Spleen (tissue), 11 donors: ENCODE results near the gene TPPP3. TPM values are rescaled to one million over a fixed set of nuclear protein-coding genes. Genes with fewer than 3 reads are reported as not detected.
"Not testable (repeated sequence)": the region's sequence is repeated elsewhere in the genome, so short reads cannot be mapped to it uniquely, and the experiment has no call there.

Experiments
- DNase-seq: peaks from one replicate; pipeline ENCODE4 v3.0.0-alpha.2; 2020
- H3K27ac ChIP-seq, 8 donors: fragments of 200-600 bp; sonication (generic) in 7 of 8; 1 replicate in 4 of 8; 2 replicates in 4 of 8; pipeline versions ENCODE4 v1.5.0 to v1.8.0; 2016 to 2021; ENCODE audit warnings: inconsistent platforms in 4 of 8, mild to moderate bottlenecking in 4 of 8, moderate library complexity in 1 of 8
- H3K27me3 ChIP-seq, 7 donors: fragments of 200-600 bp; sonication (generic) in 6 of 7; replicated peaks in 1 of 7; 1 replicate in 4 of 7; 2 replicates in 3 of 7; pipeline versions ENCODE4 v1.5.0 to v1.8.0; 2016 to 2021; ENCODE audit warnings: inconsistent platforms in 3 of 7, mild to moderate bottlenecking in 1 of 7
- H3K36me3 ChIP-seq, 6 donors: fragments of 200-600 bp; sonication (generic) in 5 of 6; 1 replicate in 4 of 6; 2 replicates in 2 of 6; pipeline versions ENCODE4 v1.5.0 to v1.8.0; 2016 to 2021; ENCODE audit warnings: inconsistent platforms in 2 of 6
- H3K4me1 ChIP-seq, 6 donors: fragments of 200-600 bp; sonication (generic) in 5 of 6; 1 replicate in 3 of 6; 2 replicates in 3 of 6; pipeline versions ENCODE4 v1.5.0 to v1.8.0; 2016 to 2021; ENCODE audit warnings: inconsistent platforms in 3 of 6
- H3K4me3 ChIP-seq, 8 donors: fragments of 200-600 bp; sonication (generic) in 7 of 8; 1 replicate in 4 of 8; 2 replicates in 4 of 8; pipeline versions ENCODE4 v1.5.0 to v1.8.0; 2016 to 2021; ENCODE audit warnings: inconsistent platforms in 4 of 8, mild to moderate bottlenecking in 4 of 8, moderate library complexity in 2 of 8
- H3K9me3 ChIP-seq, 8 donors: fragments of 200-600 bp; sonication (generic) in 7 of 8; 1 replicate in 4 of 8; 2 replicates in 4 of 8; pipeline versions ENCODE4 v1.5.0 to v1.8.0; 2016 to 2021; ENCODE audit warnings: inconsistent platforms in 4 of 8
- POLR2A ChIP-seq, 3 donors: fragments of 450-650 bp; IDR thresholded peaks; one replicate each; pipeline ENCODE4 v1.5.1; 2017; ENCODE audit warnings: antibody characterized with exemption in 3 of 3, mild to moderate bottlenecking in 1 of 3
- POLR2AphosphoS5 ChIP-seq, 3 donors: sonication (generic); formaldehyde crosslinking; IDR thresholded peaks; one replicate each; pipeline ENCODE4 v1.5.1; 2017; ENCODE audit warnings: antibody characterized with exemption in 3 of 3
- WGBS, 5 donors: extraction: QIAGEN DNeasy Blood & Tissue Kit in 3 of 5; methylation state at CpG; one replicate each; pipeline versions ENCODE4 v1.1.5 to v1.1.7; 2013 to 2018; 5-methylcytosine and 5-hydroxymethylcytosine counted together
- intact Hi-C: fragments of 100-400 bp; cut with DNase I; formaldehyde crosslinking; loops from one replicate; pipeline ENCODE4 v1.15.0; 2023; ENCODE audit warnings: low total_unique reads
- polyA plus RNA-seq, 3 donors: library from polyadenylated mRNA; stranded (reverse); fragments of 200-250 nt; gene quantifications; one replicate each; pipeline ENCODE4 v1.2.1, GENCODE V29; 2013
- total RNA-seq, 7 donors: library from RNA; depleted of rRNA in 3 of 7; stranded (reverse); fragments of >200 nt in 3 of 7; fragmentation: NEBNext Ultra II Directional in 4 of 7; extraction: Animal tissue kit (Norgen Biotek cat#: 25700) in 4 of 7; gene quantifications; one replicate each; pipeline versions ENCODE4 v1.1.0 to v1.2.1, GENCODE V29; 2016 to 2021
- TF ChIP-seq, protein P1 (sequence below), 11 experiments: fragments of 200-600 bp in 7 of 11; fragments of 450-650 bp in 4 of 11; sonication (generic) in 4 of 11; IDR thresholded peaks in 8 of 11; conservative IDR thresholded peaks in 3 of 11; 1 replicate in 7 of 11; 2 replicates in 4 of 11; pipeline versions ENCODE4 v1.4.0 to v1.8.0; 2016 to 2021; ENCODE audit warnings: antibody characterized with exemption in 11 of 11, inconsistent platforms in 4 of 11, mild to moderate bottlenecking in 1 of 11
- donor health status: healthy with polysubstance abuse.
- donor health status: DM: no; HTN: no; CAD: no; lungs with moderate emphysema.
- donor health status: DM: no; HTN: no; CAD: no.
- donor health status: Bipolar disorder and iron deficiency.
- donor health status: healthy.
- donor health status: DM: no; HTN: no; CAD: no.
- donor health status: DM: yes; HTN: yes; CAD: no.

TPPP3 gene
- total and polyA plus RNA-seq, 10 donors: 2.5 to 13.9 (median 8.6) TPM

DNA sequence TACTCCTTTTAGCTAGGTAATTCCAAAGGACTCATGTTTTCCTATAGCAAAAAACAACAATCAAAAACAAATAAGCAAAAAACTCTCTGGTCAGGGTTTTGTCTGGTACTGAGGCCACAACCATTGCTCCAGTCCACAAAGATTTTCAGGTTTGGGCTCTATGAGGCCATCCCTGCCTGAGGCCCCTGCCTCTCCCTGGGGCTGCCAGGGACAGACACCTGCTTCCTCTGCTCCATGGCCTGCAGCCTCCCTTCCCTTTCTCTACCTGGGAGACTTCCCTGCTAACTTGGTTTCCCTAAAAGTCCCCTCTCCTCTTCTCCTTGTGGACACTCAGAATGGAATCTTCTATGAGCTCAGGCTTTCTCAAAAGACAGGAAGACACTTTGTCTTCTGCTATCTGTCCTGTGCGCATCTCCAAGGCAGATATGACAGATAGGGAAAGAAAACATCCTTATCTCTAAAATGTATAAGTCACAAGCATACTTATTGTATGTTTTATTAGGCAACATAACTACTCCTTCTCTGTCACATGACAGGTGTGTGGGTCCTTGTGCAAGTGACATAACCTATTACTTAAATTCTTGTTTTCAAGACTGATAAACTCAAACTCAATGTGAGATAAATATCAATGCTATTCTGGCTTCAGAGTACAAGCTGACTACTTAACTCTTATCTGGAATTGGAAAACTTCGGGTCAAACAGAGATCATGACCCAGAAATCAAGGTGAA lies 24.2 kb upstream of the TPPP3 start:
- intact Hi-C loops: no loop called here
- peaks cover 0 to 25% (median 0%) of the 10 kb centered on the region in 7 donors for H3K27me3 ChIP-seq
- WGBS, 5 donors: 80 to 94% (median 86%) methylated on average over 2 of the region's 2 CpGs
- TF ChIP-seq, protein P1, sequence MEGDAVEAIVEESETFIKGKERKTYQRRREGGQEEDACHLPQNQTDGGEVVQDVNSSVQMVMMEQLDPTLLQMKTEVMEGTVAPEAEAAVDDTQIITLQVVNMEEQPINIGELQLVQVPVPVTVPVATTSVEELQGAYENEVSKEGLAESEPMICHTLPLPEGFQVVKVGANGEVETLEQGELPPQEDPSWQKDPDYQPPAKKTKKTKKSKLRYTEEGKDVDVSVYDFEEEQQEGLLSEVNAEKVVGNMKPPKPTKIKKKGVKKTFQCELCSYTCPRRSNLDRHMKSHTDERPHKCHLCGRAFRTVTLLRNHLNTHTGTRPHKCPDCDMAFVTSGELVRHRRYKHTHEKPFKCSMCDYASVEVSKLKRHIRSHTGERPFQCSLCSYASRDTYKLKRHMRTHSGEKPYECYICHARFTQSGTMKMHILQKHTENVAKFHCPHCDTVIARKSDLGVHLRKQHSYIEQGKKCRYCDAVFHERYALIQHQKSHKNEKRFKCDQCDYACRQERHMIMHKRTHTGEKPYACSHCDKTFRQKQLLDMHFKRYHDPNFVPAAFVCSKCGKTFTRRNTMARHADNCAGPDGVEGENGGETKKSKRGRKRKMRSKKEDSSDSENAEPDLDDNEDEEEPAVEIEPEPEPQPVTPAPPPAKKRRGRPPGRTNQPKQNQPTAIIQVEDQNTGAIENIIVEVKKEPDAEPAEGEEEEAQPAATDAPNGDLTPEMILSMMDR (IDR thresholded peaks at IDR 0.05 in 8 of 11, conservative IDR thresholded peaks at IDR 0.05 in 3 of 11): no peak
- TF ChIP-seq POLR2A (IDR thresholded peaks at IDR 0.05): no peak
- no peak for TF ChIP-seq POLR2AphosphoS5 (IDR thresholded peaks at IDR 0.05)
- DNase-seq: no peak
- H3K27ac ChIP-seq: no peak overlapping the region
- peaks cover 7 to 46% (median 32%) of the 10 kb centered on the region in 6 donors for H3K4me1 ChIP-seq
- H3K9me3 ChIP-seq: no peaks in the 10 kb centered on the region
- no peak overlapping the region for H3K4me3 ChIP-seq
- no peaks in the 10 kb centered on the region for H3K36me3 ChIP-seq

DNA sequence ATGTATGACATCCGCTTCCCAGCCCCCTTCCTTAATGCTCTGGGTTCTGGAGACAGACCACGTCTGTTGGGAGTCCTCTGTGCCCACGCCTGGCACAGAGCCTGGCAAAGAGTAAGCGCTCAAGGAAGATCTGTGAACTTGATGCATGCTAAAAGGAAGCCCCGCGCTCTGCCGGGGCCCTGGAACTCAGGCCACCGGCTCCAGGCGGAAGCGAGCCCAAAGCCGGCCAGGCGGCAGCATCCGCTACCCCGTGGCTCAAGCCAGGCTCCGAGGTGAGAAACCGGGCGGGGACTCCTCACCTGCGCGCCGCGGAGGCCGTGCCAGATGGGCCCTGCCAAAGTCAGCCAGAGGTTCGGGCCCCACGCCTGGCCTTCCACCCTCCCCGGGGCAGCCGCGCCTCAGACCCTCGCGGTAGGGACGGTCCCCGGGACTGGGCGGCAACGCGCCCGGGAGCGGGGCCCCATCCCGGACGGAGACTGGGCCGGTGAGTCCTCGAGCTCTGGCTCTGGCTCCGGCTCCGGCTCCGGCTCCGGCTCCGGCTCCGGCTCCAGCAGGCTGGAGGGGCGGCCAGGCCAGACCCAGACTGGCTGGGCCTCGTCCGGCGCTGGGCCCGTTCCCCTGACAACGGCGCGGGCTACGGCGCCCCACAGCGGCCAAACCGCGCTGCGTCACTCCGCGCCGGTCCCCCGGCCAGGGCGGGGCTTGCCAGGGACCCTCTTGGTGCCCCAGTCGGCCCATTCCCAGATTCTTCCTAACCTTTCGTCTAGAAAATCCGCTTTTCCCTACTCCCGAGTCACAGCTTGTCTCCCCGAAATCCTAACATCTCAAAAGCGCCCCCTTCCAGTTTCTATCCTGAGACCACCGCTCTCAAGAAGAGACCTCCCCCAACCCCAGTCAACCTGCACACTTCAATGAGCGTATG lies 22.8 kb upstream of the TPPP3 start, which contains the start of gene ZDHHC1:
Gene ZDHHC1, minus strand, starts transcription at position 606 of the 922 bp plus-strand sequence. CDS start 8,702 bp downstream, outside the sequence.
- WGBS, 5 donors: 2 to 4% (median 2%) methylated on average over 31 to 73 of the region's 73 CpGs
- DNase-seq: peak; percentile 92
- Histone ChIP-seq H3K27ac (peak within 1 kb of the TSS; percentile 51 to 93 (median 88)), H3K9me3 (no peaks in the 10 kb centered on the region), H3K4me1 (peaks cover 7 to 52% (median 35%) of the 10 kb centered on the region in 6 donors), H3K27me3 (peaks cover 0 to 25% (median 0%) of the 10 kb centered on the region in 7 donors), H3K36me3 (no peaks in the 10 kb centered on the region), H3K4me3 (peak within 1 kb of the TSS; percentile 55 to 94 (median 81))
- TF ChIP-seq POLR2A (IDR thresholded peaks at IDR 0.05) (peak in 1 of 3 donors; percentile 21), POLR2AphosphoS5 (IDR thresholded peaks at IDR 0.05) (peak; percentile 58 to 83 (median 78))
- TF ChIP-seq, protein P1 (IDR thresholded peaks at IDR 0.05 in 8 of 11, conservative IDR thresholded peaks at IDR 0.05 in 3 of 11): peak in 9 of 11 experiments; percentile 39 to 78 (median 63)
- intact Hi-C loops: no loop called here

DNA sequence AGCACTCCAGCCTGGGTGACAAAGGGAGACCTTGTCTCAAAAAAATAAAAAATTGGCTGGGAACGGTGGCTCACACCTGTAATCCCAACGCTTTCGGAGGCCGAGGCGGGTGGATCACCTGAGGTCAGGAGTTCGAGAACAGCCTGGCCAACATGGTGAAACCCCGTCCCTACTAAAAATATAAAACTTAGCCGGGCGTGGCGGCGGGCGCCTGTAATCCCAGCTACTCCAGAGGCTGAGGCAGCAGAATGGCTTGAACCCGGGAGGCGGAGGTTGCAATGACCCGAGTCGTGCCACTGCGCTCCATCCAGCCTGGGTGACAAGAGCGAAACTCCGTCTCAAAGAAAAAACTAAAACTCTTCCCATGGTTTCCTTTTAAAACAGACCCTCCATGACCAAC lies 22.1 kb upstream of the TPPP3 start:
- 78 to 87% (median 84%) methylated on average over 19 of the region's 19 CpGs for WGBS, 5 donors
- Histone ChIP-seq H3K27me3 (peaks cover 0 to 25% (median 0%) of the 10 kb centered on the region in 7 donors), H3K27ac (peak overlapping the region; percentile 51 to 93 (median 88)), H3K4me1 (peaks cover 7 to 52% (median 35%) of the 10 kb centered on the region in 6 donors), H3K4me3 (peak overlapping the region; percentile 55 to 94 (median 81))
- H3K36me3 ChIP-seq, H3K9me3 ChIP-seq, DNase-seq, intact Hi-C loops: not testable (repeated sequence)

DNA sequence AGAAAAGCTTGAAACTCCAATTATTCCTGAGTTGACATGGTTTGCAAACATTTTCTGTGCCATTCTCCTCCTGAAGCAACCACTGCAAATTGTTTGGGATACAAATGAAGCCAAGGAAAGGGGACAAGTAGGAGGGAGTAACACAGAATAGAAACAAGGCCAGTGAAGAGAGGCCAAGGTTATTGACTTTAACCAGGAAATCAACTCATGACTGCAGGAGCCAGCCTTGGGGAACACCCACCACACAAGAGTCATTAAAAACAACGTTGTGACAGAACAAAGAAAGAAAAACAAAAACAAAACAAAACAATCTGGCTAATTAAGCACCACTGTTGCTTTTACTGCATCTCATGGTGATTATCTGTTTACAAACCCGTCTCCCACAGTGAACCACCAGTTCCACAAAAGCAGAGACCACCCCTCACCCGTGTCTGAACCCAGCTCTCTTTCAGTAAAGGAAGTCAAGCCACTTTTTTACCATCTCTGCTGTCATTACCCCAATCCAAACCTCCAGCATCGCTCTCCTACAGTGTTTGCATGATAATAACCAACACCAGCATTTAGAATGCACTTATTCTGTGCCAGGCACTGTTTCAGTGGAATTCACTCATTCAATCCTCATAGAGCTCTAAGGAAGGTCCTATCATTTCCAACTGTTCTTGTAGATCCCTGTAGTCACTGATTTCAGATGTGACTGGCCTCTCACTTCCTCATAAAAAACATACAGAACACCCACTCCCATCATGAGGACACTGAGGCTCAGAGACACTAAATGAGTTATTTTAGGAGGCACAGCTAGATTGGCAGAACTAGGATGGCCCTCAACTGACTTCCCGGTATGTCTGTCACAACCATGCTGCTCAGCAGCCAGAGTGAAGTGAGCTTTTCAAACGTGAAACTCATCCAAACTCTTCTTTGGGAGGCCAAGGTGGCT lies 20.9 kb upstream of the TPPP3 start:
- intact Hi-C loops: no loop called here
- TF ChIP-seq POLR2AphosphoS5 (IDR thresholded peaks at IDR 0.05): peak in 1 of 3 donors; percentile 49
- TF ChIP-seq POLR2A (IDR thresholded peaks at IDR 0.05): no peak
- no peaks in the 10 kb centered on the region for H3K36me3 ChIP-seq
- H3K9me3 ChIP-seq: no peaks in the 10 kb centered on the region
- peak overlapping the region; percentile 51 to 93 (median 88) for H3K27ac ChIP-seq
- peaks cover 0 to 25% (median 0%) of the 10 kb centered on the region in 7 donors for H3K27me3 ChIP-seq
- no peak for DNase-seq
- peaks cover 7 to 52% (median 36%) of the 10 kb centered on the region in 6 donors for H3K4me1 ChIP-seq
- H3K4me3 ChIP-seq: peak overlapping the region in 1 of 8 donors; percentile 94
- 53 to 69% (median 60%) methylated on average over 6 of the region's 6 CpGs for WGBS, 5 donors
